GM23248 (cell line): ENCODE results near the gene VEZT. TPM values are rescaled to one million over a fixed set of nuclear protein-coding genes. Genes with fewer than 3 reads are reported as not detected.

Experiments used
- DNase-seq: peaks from one replicate; pipeline ENCODE4 v3.0.0-alpha.2; 2015
- H2AFZ ChIP-seq: fragments of 200-600 bp; sonication (generic); 2 replicates; pipeline ENCODE4 v1.6.1; 2016; ENCODE audit warnings: antibody characterized with exemption
- H3F3A ChIP-seq: fragments of 200-600 bp; sonication (generic); 2 replicates; pipeline ENCODE4 v1.6.1; 2016; ENCODE audit warnings: mild to moderate bottlenecking, antibody characterized with exemption, mixed run types; ENCODE audit not compliant: insufficient read depth
- H3K27ac ChIP-seq: fragments of 200-600 bp; sonication (generic); 2 replicates; pipeline ENCODE4 v1.5.1; 2016; ENCODE audit warnings: mild to moderate bottlenecking
- H3K27me3 ChIP-seq: fragments of 200-600 bp; sonication (generic); replicated peaks from 2 replicates; pipeline ENCODE4 v1.6.1; 2016; ENCODE audit warnings: mild to moderate bottlenecking; ENCODE audit not compliant: insufficient read depth
- H3K36me3 ChIP-seq: fragments of 200-600 bp; sonication (generic); 2 replicates; pipeline ENCODE4 v1.6.1; 2016; ENCODE audit warnings: low read depth, mild to moderate bottlenecking
- H3K4me1 ChIP-seq: fragments of 200-600 bp; sonication (generic); 2 replicates; pipeline ENCODE4 v1.6.1; 2016; ENCODE audit warnings: mild to moderate bottlenecking; ENCODE audit not compliant: insufficient read depth
- H3K4me2 ChIP-seq: fragments of 200-600 bp; sonication (generic); one replicate; pipeline ENCODE4 v1.6.1; 2016; ENCODE audit warnings: mild to moderate bottlenecking; ENCODE audit not compliant: unreplicated experiment
- H3K4me3 ChIP-seq: fragments of 200-600 bp; sonication (generic); 2 replicates; pipeline ENCODE4 v1.5.1; 2016; ENCODE audit warnings: mild to moderate bottlenecking
- H3K79me2 ChIP-seq: fragments of 200-600 bp; sonication (generic); 2 replicates; pipeline ENCODE4 v1.6.1; 2016; ENCODE audit warnings: mild to moderate bottlenecking; ENCODE audit not compliant: insufficient read depth
- H3K9ac ChIP-seq: fragments of 200-600 bp; sonication (generic); 2 replicates; pipeline ENCODE4 v1.6.1; 2016; ENCODE audit warnings: mild to moderate bottlenecking
- H3K9me2 ChIP-seq: fragments of 200-600 bp; sonication (generic); 2 replicates; pipeline ENCODE4 v1.6.1; 2016; ENCODE audit warnings: mixed run types, mild to moderate bottlenecking, moderate library complexity; ENCODE audit not compliant: insufficient read depth
- H3K9me3 ChIP-seq: fragments of 200-600 bp; sonication (generic); one replicate; pipeline ENCODE4 v1.6.1; 2017; ENCODE audit warnings: low read depth
- H4K20me1 ChIP-seq: fragments of 200-600 bp; sonication (generic); 2 replicates; pipeline ENCODE4 v1.6.0; 2016; ENCODE audit not compliant: insufficient read depth
- EZH2 ChIP-seq: fragments of 200-600 bp; sonication (generic); IDR thresholded peaks from 2 replicates; pipeline ENCODE4 v1.6.1; 2018; ENCODE audit warnings: antibody characterized with exemption, mild to moderate bottlenecking; ENCODE audit not compliant: insufficient read depth, poor library complexity, severe bottlenecking
- EZH2phosphoT487 ChIP-seq: fragments of 200-600 bp; sonication (generic); IDR thresholded peaks from 2 replicates; pipeline ENCODE4 v1.6.1; 2018; ENCODE audit warnings: antibody characterized with exemption, moderate library complexity, mild to moderate bottlenecking, low read depth; ENCODE audit not compliant: insufficient read depth
- WGBS, 2 experiments: methylation state at CpG; one replicate each; pipeline ENCODE4 v1.1.6; 2015 to 2017; ENCODE audit warnings: low lambda C conversion rate in 2 of 2, low coverage in 1 of 2; ENCODE audit errors: missing lambda C conversion rate in 2 of 2; 5-methylcytosine and 5-hydroxymethylcytosine counted together
- in situ Hi-C: fragments of 300-500 bp; cut with MboI; formaldehyde crosslinking; loops from 2 replicates; pipeline ENCODE4 v1.15.0; 2020
- polyA plus RNA-seq: library from polyadenylated mRNA; unstranded; fragments of >200 nt; fragmentation: Nextera tagmentation; extraction: Ambion mirVana; gene quantifications from 2 replicates; pipeline ENCODE4 v1.2.1, GENCODE V29; 2016
- total RNA-seq: library from RNA; depleted of rRNA; stranded (reverse); fragments of >200 nt; shearing (Covaris generic); gene quantifications from 2 replicates; pipeline ENCODE4 v1.2.3, GENCODE V29; 2014

Gene VEZT
- total and polyA plus RNA-seq, 2 experiments from 2014 or later = 36.9 to 40.2 TPM

- no peak overlapping the region for H3K9ac ChIP-seq
- no peak overlapping the region for H3K4me2 ChIP-seq
- TF ChIP-seq EZH2 = no peak
- no peak for TF ChIP-seq EZH2phosphoT487
- H3K4me3 ChIP-seq = no peak overlapping the region
- H4K20me1 ChIP-seq = no peaks in the 10 kb centered on the region
- 0 out of 2 replicates have a peak, but pooled peaks cover under 1% of the 10 kb centered on the region for H3F3A ChIP-seq
- H3K9me3 ChIP-seq = no peaks in the 10 kb centered on the region
- WGBS, 2 experiments = 89 to 93% methylated on average over 2 of the region's 2 CpGs
- no peak overlapping the region for H2AFZ ChIP-seq
- H3K4me1 ChIP-seq = peaks cover 6% of the 10 kb centered on the region; the same call in 1 of the 2 replicates
- no peaks in the 10 kb centered on the region for H3K27me3 ChIP-seq
- no peaks in the 10 kb centered on the region for H3K79me2 ChIP-seq
- H3K9me2 ChIP-seq = no peaks in the 10 kb centered on the region
- no peak overlapping the region for H3K27ac ChIP-seq
- in situ Hi-C loops = no loop called here
- no peak for DNase-seq
- no peaks in the 10 kb centered on the region for H3K36me3 ChIP-seq
Observed at GRCh38 chr12:95177201-95177768, 40.3 kb upstream of the VEZT start.

DNA sequence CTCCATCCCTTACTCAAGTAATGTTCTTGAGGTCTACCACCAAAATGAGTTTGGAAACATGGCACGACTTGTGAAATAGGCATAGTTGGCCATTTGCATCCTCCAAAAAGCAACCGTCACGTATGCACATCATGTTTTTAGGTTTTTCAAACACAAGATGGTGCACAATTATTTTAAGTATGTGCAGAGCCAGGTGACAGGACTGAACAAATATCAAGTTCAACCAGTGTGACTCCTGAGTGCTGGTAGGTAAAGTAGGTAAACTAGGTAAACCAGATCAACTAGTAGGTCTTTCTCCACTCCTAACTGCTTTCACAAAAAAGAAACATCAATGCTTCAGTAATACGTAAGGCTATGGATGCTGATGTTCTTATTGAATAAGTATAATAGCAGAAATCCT is 39.5 kb upstream of the VEZT start:
- Histone ChIP-seq H3K27me3 (no peaks in the 10 kb centered on the region), H3F3A (0 out of 2 replicates have a peak, but pooled peaks cover 4% of the 10 kb centered on the region), H3K4me1 (peaks cover 14% of the 10 kb centered on the region), H3K4me3 (no peak overlapping the region), H3K79me2 (no peaks in the 10 kb centered on the region), H4K20me1 (no peaks in the 10 kb centered on the region), H3K9me3 (no peaks in the 10 kb centered on the region), H2AFZ (no peak overlapping the region), H3K9me2 (no peaks in the 10 kb centered on the region), H3K4me2 (no peak overlapping the region), H3K27ac (no peak overlapping the region), H3K36me3 (no peaks in the 10 kb centered on the region), H3K9ac (no peak overlapping the region)
- 95 to 99% methylated on average over 4 of the region's 4 CpGs for WGBS, 2 experiments
- no peak for TF ChIP-seq EZH2phosphoT487
- no peak for TF ChIP-seq EZH2
- in situ Hi-C loops = no loop called here
- no peak for DNase-seq

- Histone ChIP-seq H3F3A (0 out of 2 replicates have a peak, but pooled peaks cover 4% of the 10 kb centered on the region), H3K9ac (no peak overlapping the region), H3K4me1 (peaks cover 10% of the 10 kb centered on the region), H2AFZ (no peak overlapping the region), H4K20me1 (no peaks in the 10 kb centered on the region), H3K36me3 (no peaks in the 10 kb centered on the region), H3K27ac (no peak overlapping the region), H3K4me2 (no peak overlapping the region), H3K79me2 (no peaks in the 10 kb centered on the region), H3K27me3 (no peaks in the 10 kb centered on the region), H3K9me3 (no peaks in the 10 kb centered on the region), H3K9me2 (no peaks in the 10 kb centered on the region), H3K4me3 (no peak overlapping the region)
- TF ChIP-seq EZH2 (no peak), EZH2phosphoT487 (no peak)
- WGBS, 2 experiments = 82 to 85% methylated on average over 5 of the region's 5 CpGs
- DNase-seq = no peak
- in situ Hi-C loops = no loop called here
Observed at GRCh38 chr12:95179011-95179410, 38.6 kb upstream of the VEZT start.

GRCh38 chr12:95181103-95181502 is 36.5 kb upstream of the VEZT start:
- no peak overlapping the region for H3K27ac ChIP-seq
- no peak for TF ChIP-seq EZH2phosphoT487
- TF ChIP-seq EZH2 = no peak
- no peak overlapping the region for H2AFZ ChIP-seq
- no peak overlapping the region for H3K4me3 ChIP-seq
- DNase-seq = no peak
- H4K20me1 ChIP-seq = no peaks in the 10 kb centered on the region
- 0 out of 2 replicates have a peak, but pooled peaks cover 4% of the 10 kb centered on the region for H3F3A ChIP-seq
- no peaks in the 10 kb centered on the region for H3K9me2 ChIP-seq
- in situ Hi-C loops = no loop called here
- no peaks in the 10 kb centered on the region for H3K27me3 ChIP-seq
- no peak overlapping the region for H3K4me2 ChIP-seq
- no peaks in the 10 kb centered on the region for H3K36me3 ChIP-seq
- H3K4me1 ChIP-seq = peaks cover 10% of the 10 kb centered on the region
- H3K9ac ChIP-seq = no peak overlapping the region
- 97 to 98% methylated on average over 2 of the region's 2 CpGs for whole genome bisulfite sequencing, 2 experiments
- no peaks in the 10 kb centered on the region for H3K79me2 ChIP-seq
- no peaks in the 10 kb centered on the region for H3K9me3 ChIP-seq
